SU-DHL-6 (cell line): ENCODE results near the gene FCHSD2.
A peak's percentile ranks its signal among the peaks of the same experiment; 100 is the strongest.

ENCODE experiments used
- H2AFZ ChIP-seq: fragments of 200-600 bp; sonication (generic); 2 replicates; pipeline ENCODE4 v1.6.1; 2014; ENCODE audit warnings: low read depth, mild to moderate bottlenecking, moderate library complexity, mixed read lengths, antibody characterized with exemption, low read length; ENCODE audit not compliant: severe bottlenecking
- H3F3A ChIP-seq: fragments of 200-600 bp; shearing (Covaris generic); 2 replicates; pipeline ENCODE4 v1.6.0; 2016; ENCODE audit warnings: antibody characterized with exemption, mild to moderate bottlenecking; ENCODE audit not compliant: insufficient read depth
- H3K27ac ChIP-seq: fragments of 200-600 bp; sonication (generic); 2 replicates; pipeline ENCODE4 v1.5.1; 2016; ENCODE audit warnings: low read depth, mild to moderate bottlenecking, low read length, moderate library complexity, mixed read lengths
- H3K27me3 ChIP-seq: fragments of 200-600 bp; sonication (generic), shearing (Covaris generic); 2 replicates; pipeline ENCODE4 v1.6.0; 2014; ENCODE audit warnings: mild to moderate bottlenecking, low read length
- H3K36me3 ChIP-seq: fragments of 200-600 bp; sonication (generic); 2 replicates; pipeline ENCODE4 v1.6.1; 2014; ENCODE audit warnings: mild to moderate bottlenecking, low read length, mixed read lengths
- H3K4me2 ChIP-seq: fragments of 300-600, 200-600 bp; shearing (Covaris generic), sonication (generic); 2 replicates; pipeline ENCODE4 v1.6.0; 2014; ENCODE audit warnings: low read length, low read depth, mild to moderate bottlenecking; ENCODE audit not compliant: poor library complexity, severe bottlenecking
- H3K4me3 ChIP-seq: fragments of 200-600 bp; sonication (generic); 2 replicates; pipeline ENCODE4 v1.5.1; 2014; ENCODE audit warnings: antibody characterized with exemption, low read length, mild to moderate bottlenecking, mixed read lengths; ENCODE audit not compliant: insufficient read depth, poor library complexity, severe bottlenecking
- H3K79me2 ChIP-seq: fragments of 200-600 bp; sonication (generic); 2 replicates; pipeline ENCODE4 v1.6.1; 2014; ENCODE audit warnings: mild to moderate bottlenecking, low read length, moderate library complexity; ENCODE audit not compliant: insufficient read depth
- H3K9ac ChIP-seq: fragments of 200-600 bp; sonication (generic); 2 replicates; pipeline ENCODE4 v1.7.0; 2014; ENCODE audit warnings: mild to moderate bottlenecking, low read length
- H3K9me2 ChIP-seq: fragments of 200-600 bp; sonication (generic); replicated peaks from 2 replicates; pipeline ENCODE4 v1.6.1; 2014; ENCODE audit warnings: low read length; ENCODE audit not compliant: insufficient read depth
- H3K9me3 ChIP-seq: fragments of 200-600 bp; sonication (generic); 2 replicates; pipeline ENCODE4 v1.6.1; 2014; ENCODE audit warnings: low read length, mixed read lengths; ENCODE audit not compliant: insufficient read depth
- H4K20me1 ChIP-seq: fragments of 200-600 bp; sonication (generic); 2 replicates; pipeline ENCODE4 v1.6.1; 2014; ENCODE audit warnings: low read depth, mild to moderate bottlenecking, antibody characterized with exemption, low read length, moderate library complexity, mixed read lengths
- EZH2phosphoT487 ChIP-seq: fragments of 200-600 bp; sonication (generic), shearing (Covaris generic); conservative IDR thresholded peaks from 2 replicates; pipeline ENCODE4 v1.6.1; 2018; ENCODE audit warnings: mild to moderate bottlenecking, antibody characterized with exemption, low read length, moderate library complexity, mixed read lengths
- TF ChIP-seq, protein P1 (sequence below): fragments of 200-600 bp; sonication (generic); IDR thresholded peaks from one replicate; pipeline ENCODE4 v1.5.1; 2017; ENCODE audit warnings: antibody characterized with exemption, mild to moderate bottlenecking, low read length, moderate library complexity; ENCODE audit not compliant: insufficient read depth, poor library complexity, severe bottlenecking

Gene FCHSD2

DNA sequence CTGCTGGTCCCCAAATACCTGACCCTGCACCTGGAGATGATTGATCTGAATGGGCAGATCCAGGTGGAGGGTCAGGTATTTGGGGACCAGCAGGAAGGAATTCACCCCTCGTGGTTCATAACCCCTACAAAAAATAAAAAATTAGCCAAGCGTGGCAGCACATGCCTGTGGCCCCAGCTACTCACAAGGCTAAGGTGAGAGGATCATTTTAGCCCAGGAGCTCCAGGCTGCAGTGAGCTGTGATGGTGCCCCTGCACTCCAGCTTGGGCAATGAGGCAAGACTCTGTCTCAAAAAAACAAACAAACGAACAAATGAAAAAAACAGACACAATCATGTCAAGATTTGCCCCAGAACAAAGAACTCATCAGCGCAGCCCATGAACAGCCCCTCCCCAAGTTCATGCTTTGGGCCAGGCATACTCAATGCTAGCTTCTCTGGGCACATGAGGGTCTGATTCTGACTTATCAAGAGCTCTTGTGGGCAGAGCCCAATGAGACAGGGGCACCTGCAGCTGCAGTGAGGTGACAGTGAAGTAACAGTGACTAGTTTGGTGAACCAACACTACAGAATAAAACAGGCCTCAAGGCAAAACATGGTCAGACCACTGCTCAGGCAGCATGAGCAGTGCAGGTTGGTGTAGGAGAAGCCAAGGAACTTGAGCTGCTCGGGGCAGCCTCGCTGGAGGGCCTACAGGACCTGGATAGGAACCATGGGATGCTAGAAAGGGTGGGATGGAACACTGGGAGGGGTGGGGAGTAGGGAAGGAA lies 10.2 kb upstream of the FCHSD2 start:
- no peaks in the 10 kb centered on the region for H3K79me2 ChIP-seq

DNA sequence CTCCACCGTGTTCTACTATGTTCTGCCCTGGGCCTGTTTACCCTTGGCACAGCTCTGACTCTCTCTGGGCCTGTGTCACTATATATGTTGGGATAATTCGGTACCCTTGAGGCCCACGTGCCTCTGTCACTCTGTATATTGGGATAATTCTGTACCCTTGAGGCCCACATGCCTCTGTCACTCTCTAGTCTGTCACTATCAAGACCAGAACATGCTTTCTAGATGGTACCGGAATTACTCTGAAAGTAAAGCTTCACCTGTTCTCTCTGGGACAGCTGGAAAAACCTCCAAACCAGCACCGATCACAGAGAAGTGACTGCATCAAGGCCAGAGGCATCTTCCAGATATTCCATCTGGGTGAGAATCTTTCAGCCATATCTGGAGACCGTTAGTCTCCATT lies 9.3 kb upstream of the FCHSD2 start:
- Histone ChIP-seq H3K9me3 (no peaks in the 10 kb centered on the region), H3K27ac (peak overlapping the region; percentile 99), H4K20me1 (no peaks in the 10 kb centered on the region), H3K36me3 (no peaks in the 10 kb centered on the region), H3K9me2 (no peaks in the 10 kb centered on the region), H3K9ac (peak overlapping the region; percentile 54), H3K4me2 (peak overlapping the region; percentile 65), H3K79me2 (no peaks in the 10 kb centered on the region), H3K27me3 (no peaks in the 10 kb centered on the region), H3F3A (peaks cover 61% of the 10 kb centered on the region), H2AFZ (no peak overlapping the region), H3K4me3 (peak overlapping the region; percentile 29)
- TF ChIP-seq, protein P1, sequence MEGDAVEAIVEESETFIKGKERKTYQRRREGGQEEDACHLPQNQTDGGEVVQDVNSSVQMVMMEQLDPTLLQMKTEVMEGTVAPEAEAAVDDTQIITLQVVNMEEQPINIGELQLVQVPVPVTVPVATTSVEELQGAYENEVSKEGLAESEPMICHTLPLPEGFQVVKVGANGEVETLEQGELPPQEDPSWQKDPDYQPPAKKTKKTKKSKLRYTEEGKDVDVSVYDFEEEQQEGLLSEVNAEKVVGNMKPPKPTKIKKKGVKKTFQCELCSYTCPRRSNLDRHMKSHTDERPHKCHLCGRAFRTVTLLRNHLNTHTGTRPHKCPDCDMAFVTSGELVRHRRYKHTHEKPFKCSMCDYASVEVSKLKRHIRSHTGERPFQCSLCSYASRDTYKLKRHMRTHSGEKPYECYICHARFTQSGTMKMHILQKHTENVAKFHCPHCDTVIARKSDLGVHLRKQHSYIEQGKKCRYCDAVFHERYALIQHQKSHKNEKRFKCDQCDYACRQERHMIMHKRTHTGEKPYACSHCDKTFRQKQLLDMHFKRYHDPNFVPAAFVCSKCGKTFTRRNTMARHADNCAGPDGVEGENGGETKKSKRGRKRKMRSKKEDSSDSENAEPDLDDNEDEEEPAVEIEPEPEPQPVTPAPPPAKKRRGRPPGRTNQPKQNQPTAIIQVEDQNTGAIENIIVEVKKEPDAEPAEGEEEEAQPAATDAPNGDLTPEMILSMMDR = no peak
- TF ChIP-seq EZH2phosphoT487 = no peak

More for the DNA sequence above, 10.2 kb upstream of the FCHSD2 start:
- peak overlapping the region; percentile 99 for H3K27ac ChIP-seq
- TF ChIP-seq EZH2phosphoT487 = no peak
- TF ChIP-seq, protein P1 = no peak
- no peaks in the 10 kb centered on the region for H4K20me1 ChIP-seq
- H3F3A ChIP-seq = peaks cover 66% of the 10 kb centered on the region
- peak overlapping the region; percentile 65 for H3K4me2 ChIP-seq
- H3K36me3 ChIP-seq = no peaks in the 10 kb centered on the region
- no peaks in the 10 kb centered on the region for H3K9me3 ChIP-seq
- peak overlapping the region; percentile 54 for H3K9ac ChIP-seq
- H2AFZ ChIP-seq = no peak overlapping the region
- H3K27me3 ChIP-seq = no peaks in the 10 kb centered on the region
- peak overlapping the region; percentile 14 for H3K4me3 ChIP-seq
- H3K9me2 ChIP-seq = no peaks in the 10 kb centered on the region

DNA sequence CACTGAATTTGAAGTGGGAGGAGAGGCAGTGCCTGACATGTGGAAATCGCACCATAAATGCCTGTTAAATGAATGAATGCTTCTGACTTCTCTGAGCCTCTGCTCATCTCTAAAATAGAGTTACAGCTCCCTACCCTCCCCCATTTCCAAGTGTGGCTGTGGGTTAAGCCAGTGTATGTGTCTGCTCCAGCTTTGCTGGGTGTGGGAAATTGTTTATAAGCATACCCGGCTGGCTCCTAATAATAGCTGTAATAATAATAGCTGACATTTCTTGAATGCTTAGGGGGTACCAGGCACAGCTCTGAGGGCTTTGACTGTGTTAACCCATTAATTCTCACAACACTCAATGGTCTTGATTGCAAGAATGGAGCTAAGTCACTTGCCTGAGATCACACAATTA lies 7.0 kb upstream of the FCHSD2 start:
- Histone ChIP-seq H3K27ac (peak overlapping the region; percentile 65), H3K4me2 (peak overlapping the region; percentile 28), H3K27me3 (no peaks in the 10 kb centered on the region), H3K9me2 (no peaks in the 10 kb centered on the region), H3K4me3 (peak overlapping the region; percentile 3), H3K36me3 (no peaks in the 10 kb centered on the region), H3F3A (peaks cover 43% of the 10 kb centered on the region), H4K20me1 (no peaks in the 10 kb centered on the region), H3K9me3 (no peaks in the 10 kb centered on the region), H3K79me2 (no peaks in the 10 kb centered on the region), H3K9ac (peak overlapping the region; percentile 32), H2AFZ (no peak overlapping the region)
- TF ChIP-seq EZH2phosphoT487 = no peak
- TF ChIP-seq, protein P1 = no peak
